ENCODE data around the gene SEMA6C. TPM values are rescaled to one million over a fixed set of nuclear protein-coding genes. Genes with fewer than 3 reads are reported as not detected.

Gene SEMA6C
- total and polyA plus RNA-seq, 4 donors: 6.3 to 9.8 (median 6.5) TPM

DNA sequence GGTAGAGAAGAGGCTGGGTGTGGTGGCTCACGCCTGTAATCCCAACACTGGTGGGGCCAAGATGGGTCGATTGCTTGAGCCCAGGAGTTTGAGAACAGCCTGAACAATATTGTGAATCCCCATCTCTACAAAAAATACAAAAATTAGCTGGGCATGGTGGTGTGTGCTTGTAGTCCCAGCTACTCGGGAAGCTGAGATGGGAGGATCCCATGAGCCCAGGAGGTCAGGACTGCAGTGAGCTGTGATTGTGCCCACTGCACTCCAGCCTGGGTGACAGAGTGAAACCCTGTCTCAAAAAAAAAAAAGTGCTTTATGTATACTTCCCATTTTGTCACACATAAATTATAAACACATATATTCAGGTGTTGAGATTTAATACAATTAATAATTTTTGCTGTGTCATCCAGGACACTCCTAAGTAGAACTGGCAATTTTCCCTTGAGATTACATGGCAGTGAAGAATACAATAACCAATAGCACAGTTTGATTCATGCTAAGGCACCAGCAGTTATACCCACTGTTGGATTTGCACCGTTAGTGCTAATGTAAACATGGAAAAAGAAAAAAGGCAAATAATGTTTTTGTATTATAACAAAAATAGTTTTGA lies 60.4 kb downstream of the SEMA6C start:
- no peak overlapping the region for H3K27ac ChIP-seq (ENCODE audit: low read depth in 1 of 2, low read length in 1 of 2)
- no peak for DNase-seq
- 73 to 85% methylated on average over 4 of the region's 4 CpGs for WGBS, 2 donors
- no peak for ATAC-seq (ENCODE audit: insufficient read depth, low FRiP score)
- no peaks in the 10 kb centered on the region for H3K36me3 ChIP-seq (ENCODE audit: control insufficient read depth in 4 of 4, insufficient read depth in 4 of 4, low read length in 4 of 4)
- H3K9me3 ChIP-seq (ENCODE audit: control insufficient read depth in 4 of 4, insufficient read depth in 3 of 4, low read length in 3 of 4): no peaks in the 10 kb centered on the region
- TF ChIP-seq, protein P1, sequence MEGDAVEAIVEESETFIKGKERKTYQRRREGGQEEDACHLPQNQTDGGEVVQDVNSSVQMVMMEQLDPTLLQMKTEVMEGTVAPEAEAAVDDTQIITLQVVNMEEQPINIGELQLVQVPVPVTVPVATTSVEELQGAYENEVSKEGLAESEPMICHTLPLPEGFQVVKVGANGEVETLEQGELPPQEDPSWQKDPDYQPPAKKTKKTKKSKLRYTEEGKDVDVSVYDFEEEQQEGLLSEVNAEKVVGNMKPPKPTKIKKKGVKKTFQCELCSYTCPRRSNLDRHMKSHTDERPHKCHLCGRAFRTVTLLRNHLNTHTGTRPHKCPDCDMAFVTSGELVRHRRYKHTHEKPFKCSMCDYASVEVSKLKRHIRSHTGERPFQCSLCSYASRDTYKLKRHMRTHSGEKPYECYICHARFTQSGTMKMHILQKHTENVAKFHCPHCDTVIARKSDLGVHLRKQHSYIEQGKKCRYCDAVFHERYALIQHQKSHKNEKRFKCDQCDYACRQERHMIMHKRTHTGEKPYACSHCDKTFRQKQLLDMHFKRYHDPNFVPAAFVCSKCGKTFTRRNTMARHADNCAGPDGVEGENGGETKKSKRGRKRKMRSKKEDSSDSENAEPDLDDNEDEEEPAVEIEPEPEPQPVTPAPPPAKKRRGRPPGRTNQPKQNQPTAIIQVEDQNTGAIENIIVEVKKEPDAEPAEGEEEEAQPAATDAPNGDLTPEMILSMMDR (IDR thresholded peaks at IDR 0.05; ENCODE audit: control extremely low read depth, extremely low read depth): no peak
- no peaks in the 10 kb centered on the region for H3K4me1 ChIP-seq (ENCODE audit: control insufficient read depth in 5 of 5, insufficient read depth in 5 of 5, low read length in 5 of 5)
- no peaks in the 10 kb centered on the region for H3K27me3 ChIP-seq (ENCODE audit: control insufficient read depth in 3 of 3, insufficient read depth in 3 of 3, low read length in 2 of 3)
- no peak overlapping the region for H3K9ac ChIP-seq (ENCODE audit: insufficient read depth in 1 of 2, low read length in 2 of 2)
- H3K4me3 ChIP-seq: no peak overlapping the region

Other genes starting within 250 kb of the SEMA6C start
- gene SETDB1, start 220.3 kb downstream of the SEMA6C start, total RNA-seq: 10 to 100 TPM; 40.7 to 56.2 TPM
- gene SETDB1, start 220.3 kb downstream of the SEMA6C start, polyA plus RNA-seq: 10 to 100 TPM; 20.0 to 24.4 TPM
- 100 to 1,000 TPM; 194 to 237 TPM for gene CERS2, start 171.8 kb downstream of the SEMA6C start, total RNA-seq
- gene CERS2, start 171.8 kb downstream of the SEMA6C start, polyA plus RNA-seq: 100 to 1,000 TPM; 155 to 308 TPM
- 1 to 10 TPM in 1 of 2 donors, under 1 TPM in 1; 0.68 to 1.0 TPM for gene ANXA9, start 164.3 kb downstream of the SEMA6C start, total RNA-seq
- 1 to 10 TPM in 1 of 2 donors, under 1 TPM in 1; 0.37 to 1.3 TPM for gene ANXA9, start 164.3 kb downstream of the SEMA6C start, polyA plus RNA-seq
- 10 to 100 TPM; 23.4 to 31.0 TPM for gene MINDY1, start 139.7 kb downstream of the SEMA6C start, total RNA-seq
- 10 to 100 TPM in 1 of 2 donors, 1 to 10 TPM in 1; 7.8 to 10.1 TPM for gene MINDY1, start 139.7 kb downstream of the SEMA6C start, polyA plus RNA-seq
- 10 to 100 TPM; 12.9 to 20.6 TPM for gene PRUNE1, start 138.2 kb downstream of the SEMA6C start, total RNA-seq
- gene PRUNE1, start 138.2 kb downstream of the SEMA6C start, polyA plus RNA-seq: 10 to 100 TPM in 1 of 2 donors, 1 to 10 TPM in 1; 8.7 to 12.5 TPM
- 1 to 10 TPM; 2.8 to 8.6 TPM for gene BNIPL, start 110.0 kb downstream of the SEMA6C start, total RNA-seq
- 10 to 100 TPM in 1 of 2 donors, 1 to 10 TPM in 1; 1.9 to 12.2 TPM for gene BNIPL, start 110.0 kb downstream of the SEMA6C start, polyA plus RNA-seq
- 1 to 10 TPM; 4.3 to 4.9 TPM for gene C1orf56, start 98.9 kb downstream of the SEMA6C start, total RNA-seq
- gene C1orf56, start 98.9 kb downstream of the SEMA6C start, polyA plus RNA-seq: 1 to 10 TPM; 2.3 to 3.5 TPM
- 100 to 1,000 TPM in 1 of 2 donors, 10 to 100 TPM in 1; 87.7 to 103 TPM for gene CDC42SE1, start 87.0 kb downstream of the SEMA6C start, total RNA-seq
- 100 to 1,000 TPM in 1 of 2 donors, 10 to 100 TPM in 1; 38.4 to 147 TPM for gene CDC42SE1, start 87.0 kb downstream of the SEMA6C start, polyA plus RNA-seq
- 1 to 10 TPM; 1.2 to 1.3 TPM for gene MLLT11, start 86.2 kb downstream of the SEMA6C start, total RNA-seq
- gene MLLT11, start 86.2 kb downstream of the SEMA6C start, polyA plus RNA-seq: 1 to 10 TPM in 1 of 2 donors, under 1 TPM in 1; 0.96 to 1.4 TPM
- 10 to 100 TPM; 10.5 to 16.0 TPM for gene GABPB2, start 75.9 kb downstream of the SEMA6C start, total RNA-seq
- gene GABPB2, start 75.9 kb downstream of the SEMA6C start, polyA plus RNA-seq: 1 to 10 TPM; 4.4 to 5.2 TPM
- gene TNFAIP8L2, start 10.0 kb upstream of the SEMA6C start, total RNA-seq: 10 to 100 TPM in 1 of 2 donors, 1 to 10 TPM in 1; 3.4 to 11.3 TPM
- gene TNFAIP8L2, start 10.0 kb upstream of the SEMA6C start, polyA plus RNA-seq: 10 to 100 TPM; 26.6 to 31.8 TPM
- 10 to 100 TPM in 1 of 2 donors, 1 to 10 TPM in 1; 4.9 to 12.7 TPM for gene LYSMD1, start 19.3 kb upstream of the SEMA6C start, total RNA-seq
- gene LYSMD1, start 19.3 kb upstream of the SEMA6C start, polyA plus RNA-seq: 1 to 10 TPM; 5.1 to 5.3 TPM
- 10 to 100 TPM; 30.0 to 31.3 TPM for gene SCNM1, start 19.5 kb upstream of the SEMA6C start, total RNA-seq
- gene SCNM1, start 19.5 kb upstream of the SEMA6C start, polyA plus RNA-seq: 10 to 100 TPM; 50.7 to 73.8 TPM
- under 1 TPM in 1 of 2 donors, not detected in 1; 0.83 TPM for gene TMOD4, start 29.4 kb upstream of the SEMA6C start, total RNA-seq
- under 1 TPM; 0.18 to 0.31 TPM for gene TMOD4, start 29.4 kb upstream of the SEMA6C start, polyA plus RNA-seq
- 10 to 100 TPM; 30.7 to 30.9 TPM for gene VPS72, start 43.6 kb upstream of the SEMA6C start, total RNA-seq
- 10 to 100 TPM; 28.6 to 39.1 TPM for gene VPS72, start 43.6 kb upstream of the SEMA6C start, polyA plus RNA-seq
- gene PIP5K1A, start 51.9 kb upstream of the SEMA6C start, total RNA-seq: 100 to 1,000 TPM in 1 of 2 donors, 10 to 100 TPM in 1; 47.6 to 120 TPM
- gene PIP5K1A, start 51.9 kb upstream of the SEMA6C start, polyA plus RNA-seq: 10 to 100 TPM; 21.7 to 27.4 TPM
- gene PSMD4, start 108.1 kb upstream of the SEMA6C start, total RNA-seq: 100 to 1,000 TPM in 1 of 2 donors, 10 to 100 TPM in 1; 96.9 to 147 TPM
- gene PSMD4, start 108.1 kb upstream of the SEMA6C start, polyA plus RNA-seq: 100 to 1,000 TPM; 209 to 212 TPM
- 10 to 100 TPM; 14.0 to 31.2 TPM for gene ZNF687, start 135.7 kb upstream of the SEMA6C start, total RNA-seq
- gene ZNF687, start 135.7 kb upstream of the SEMA6C start, polyA plus RNA-seq: 10 to 100 TPM in 1 of 2 donors, 1 to 10 TPM in 1; 9.6 to 13.7 TPM
- gene PI4KB, start 180.8 kb upstream of the SEMA6C start, total RNA-seq: 10 to 100 TPM; 48.3 to 65.2 TPM
- gene PI4KB, start 180.8 kb upstream of the SEMA6C start, polyA plus RNA-seq: 10 to 100 TPM; 25.0 to 42.3 TPM
- gene RFX5, start 200.6 kb upstream of the SEMA6C start, total RNA-seq: 10 to 100 TPM; 40.2 to 40.3 TPM
- gene RFX5, start 200.6 kb upstream of the SEMA6C start, polyA plus RNA-seq: 10 to 100 TPM; 16.6 to 29.0 TPM
- 100 to 1,000 TPM; 195 to 282 TPM for gene SELENBP1, start 226.1 kb upstream of the SEMA6C start, total RNA-seq
- 100 to 1,000 TPM in 1 of 2 donors, 10 to 100 TPM in 1; 84.1 to 177 TPM for gene SELENBP1, start 226.1 kb upstream of the SEMA6C start, polyA plus RNA-seq